D721Med (cell line): Measurements from ENCODE around the gene MYLK2.

ENCODE experiments used
- DNase-seq: peaks from one replicate; pipeline ENCODE4 v3.0.0; 2011; ENCODE audit warnings: low spot score; ENCODE audit not compliant: insufficient read length
- FAIRE-seq: peaks from 2 replicates; lab custom pipeline; 2011; peaks lifted over from hg19 to GRCh38; lab: Jason Lieb, UNC
- TF ChIP-seq, protein P1 (sequence below): IDR thresholded peaks from 2 replicates; pipeline ENCODE4 v1.5.1; 2012; ENCODE audit warnings: mild to moderate bottlenecking, control low read depth; ENCODE audit not compliant: insufficient read depth; ENCODE audit errors: missing control alignments

The MYLK2 gene

DNA sequence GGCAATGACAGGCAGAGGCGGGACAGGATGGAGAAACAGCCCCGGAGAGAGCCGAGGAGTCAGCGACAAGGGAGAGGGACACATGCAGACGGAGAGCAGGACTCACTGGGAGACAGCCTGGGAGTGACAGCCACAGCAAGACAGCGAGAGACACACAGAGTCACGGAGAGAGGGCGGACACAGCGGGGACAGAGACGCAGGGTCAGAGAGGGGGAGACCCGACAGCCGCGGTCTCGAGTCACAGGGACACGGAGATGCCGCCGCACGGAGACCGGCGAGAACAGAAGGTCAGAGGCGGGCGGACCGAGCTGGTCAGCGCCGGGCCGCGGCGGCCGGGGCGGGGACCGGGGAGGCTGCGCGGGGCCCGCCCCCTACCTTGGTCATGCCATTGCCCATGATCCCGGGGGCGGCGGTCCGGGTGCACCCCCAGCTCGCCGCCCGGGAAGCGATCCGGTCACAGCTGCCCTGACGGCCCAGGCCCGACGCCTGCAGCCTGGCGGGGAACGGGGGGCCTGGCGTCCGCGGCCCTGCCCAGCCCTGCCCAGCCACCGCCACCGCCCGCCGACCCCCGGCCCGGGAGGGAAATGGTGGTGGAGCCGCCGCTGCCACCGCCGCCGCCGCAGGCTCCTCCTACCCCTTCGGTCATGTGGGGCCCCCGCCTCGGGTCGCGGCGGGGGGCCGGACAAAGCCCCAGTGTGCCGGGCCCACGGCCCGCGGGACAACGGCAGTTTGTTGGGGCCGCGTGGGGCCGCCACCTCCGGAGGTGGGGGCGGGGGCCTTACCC lies 51.0 kb downstream of the MYLK2 start, which contains the start of the genes DUSP15 and TTLL9:
Gene DUSP15 (minus strand): TSS at position 586 of the 784 bp plus-strand sequence. CDS start 190 bp downstream, at position 396.
Gene TTLL9 (plus strand): TSS at position 693 of the 784 bp plus-strand sequence. CDS start 493 bp downstream, outside the sequence.
- TF ChIP-seq, protein P1, sequence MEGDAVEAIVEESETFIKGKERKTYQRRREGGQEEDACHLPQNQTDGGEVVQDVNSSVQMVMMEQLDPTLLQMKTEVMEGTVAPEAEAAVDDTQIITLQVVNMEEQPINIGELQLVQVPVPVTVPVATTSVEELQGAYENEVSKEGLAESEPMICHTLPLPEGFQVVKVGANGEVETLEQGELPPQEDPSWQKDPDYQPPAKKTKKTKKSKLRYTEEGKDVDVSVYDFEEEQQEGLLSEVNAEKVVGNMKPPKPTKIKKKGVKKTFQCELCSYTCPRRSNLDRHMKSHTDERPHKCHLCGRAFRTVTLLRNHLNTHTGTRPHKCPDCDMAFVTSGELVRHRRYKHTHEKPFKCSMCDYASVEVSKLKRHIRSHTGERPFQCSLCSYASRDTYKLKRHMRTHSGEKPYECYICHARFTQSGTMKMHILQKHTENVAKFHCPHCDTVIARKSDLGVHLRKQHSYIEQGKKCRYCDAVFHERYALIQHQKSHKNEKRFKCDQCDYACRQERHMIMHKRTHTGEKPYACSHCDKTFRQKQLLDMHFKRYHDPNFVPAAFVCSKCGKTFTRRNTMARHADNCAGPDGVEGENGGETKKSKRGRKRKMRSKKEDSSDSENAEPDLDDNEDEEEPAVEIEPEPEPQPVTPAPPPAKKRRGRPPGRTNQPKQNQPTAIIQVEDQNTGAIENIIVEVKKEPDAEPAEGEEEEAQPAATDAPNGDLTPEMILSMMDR, result no peak

DNA sequence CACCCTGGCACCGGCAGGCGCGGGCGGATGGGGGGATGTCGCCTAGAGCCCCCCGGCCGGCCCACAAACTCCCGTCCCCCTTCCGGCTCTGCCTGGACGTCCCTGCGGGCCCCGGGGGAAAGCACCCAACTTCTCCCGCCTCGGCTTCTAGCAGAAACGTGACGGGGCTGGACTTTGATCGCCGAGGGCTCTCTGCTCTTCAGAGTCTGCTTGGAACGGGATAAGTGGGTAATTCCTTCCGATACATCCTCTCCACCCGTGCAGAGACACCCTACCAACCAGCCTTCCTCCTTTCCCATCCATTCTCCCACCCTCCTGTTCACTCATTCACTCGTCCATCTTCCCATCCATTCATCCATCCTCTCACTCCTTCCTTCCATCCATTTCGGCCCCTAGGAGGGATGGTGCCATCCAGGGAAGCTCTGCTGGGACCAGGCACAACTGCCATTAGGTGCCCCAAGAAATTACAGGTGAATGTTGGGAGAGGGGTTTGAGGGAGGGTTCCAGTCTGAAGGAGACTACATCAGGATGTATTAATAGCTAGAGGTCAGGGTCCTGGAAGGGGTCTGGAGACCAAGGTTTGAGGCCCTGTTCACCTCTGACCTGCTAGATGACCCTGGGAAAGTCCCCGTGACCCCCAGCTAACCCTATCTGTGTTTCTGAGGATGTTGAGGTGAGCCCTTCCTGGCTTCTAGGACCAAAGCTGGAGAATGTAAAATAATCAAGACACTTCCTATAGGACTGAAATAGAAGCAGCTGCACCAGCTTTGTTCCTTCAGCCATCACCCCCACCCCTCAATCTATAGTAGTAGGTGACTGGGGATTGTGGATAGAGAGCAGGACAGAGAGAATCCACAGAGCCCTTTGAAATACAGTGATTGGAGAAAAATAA lies 51.8 kb downstream of the MYLK2 start:
- no peak for FAIRE-seq
- no peak for DNase-seq
- TF ChIP-seq, protein P1, result no peak

More for the DNA sequence above, 51.0 kb downstream of the MYLK2 start, which contains the start of the genes DUSP15 and TTLL9:
- peak; percentile 47 for DNase-seq
- FAIRE-seq, result no peak

DNA sequence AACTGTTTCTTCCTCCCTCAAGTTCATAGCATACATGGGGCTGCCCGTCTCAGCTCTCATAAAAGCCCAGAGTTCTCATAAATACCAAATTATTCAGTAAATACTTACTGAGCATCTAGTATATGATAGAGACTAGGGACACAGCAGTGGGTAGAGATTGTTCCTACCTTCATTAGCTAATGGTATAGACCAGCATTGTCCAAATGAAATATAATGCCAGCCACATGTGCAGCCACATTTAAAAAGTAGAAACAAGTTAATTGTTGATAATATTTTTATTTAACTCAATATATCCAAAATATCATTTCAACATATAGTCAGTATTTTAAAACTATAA lies 52.4 kb downstream of the MYLK2 start:
- no peak for FAIRE-seq
- TF ChIP-seq, protein P1, result no peak
- DNase-seq, result no peak

DNA sequence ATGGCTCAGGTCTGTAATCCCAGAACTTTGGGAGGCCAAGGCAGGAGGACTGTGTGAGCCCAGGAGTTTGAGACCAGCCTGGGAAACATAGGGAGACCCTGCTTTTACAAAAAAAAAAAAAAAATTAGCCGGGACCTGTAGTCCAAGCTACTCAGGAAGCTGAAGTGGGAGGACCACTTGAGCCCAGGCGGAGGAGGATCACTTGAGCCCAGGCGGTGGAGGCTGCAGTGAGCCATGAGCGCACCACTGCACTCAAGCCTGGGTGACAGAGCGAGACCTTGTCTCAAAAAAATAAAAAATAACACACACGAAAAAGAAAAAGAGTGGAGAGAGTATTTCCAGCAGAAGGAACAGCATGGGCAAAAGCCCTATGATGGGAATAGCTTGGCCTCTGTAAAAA lies 53.2 kb downstream of the MYLK2 start:
- DNase-seq (no peak), FAIRE-seq (no peak)
- TF ChIP-seq, protein P1, result no peak

DNA sequence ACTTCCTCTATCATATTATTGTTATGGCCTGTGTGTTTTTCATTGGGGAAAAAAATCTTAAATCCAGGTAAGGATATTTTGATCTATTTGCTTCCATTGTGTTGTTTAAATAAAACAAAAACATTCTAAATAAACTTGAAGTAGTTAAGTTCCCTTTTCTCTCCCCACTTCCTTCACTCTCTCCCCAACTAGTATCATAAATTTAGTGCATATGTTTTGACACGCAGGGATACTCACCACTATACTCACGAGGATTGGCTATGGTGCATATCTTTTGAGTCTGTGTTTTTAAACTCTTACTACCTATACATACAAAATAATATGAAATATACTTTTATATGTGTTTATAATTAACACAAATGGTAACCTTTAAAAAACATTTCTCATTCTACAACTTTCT lies 56.5 kb downstream of the MYLK2 start:
- FAIRE-seq (no peak), DNase-seq (no peak)
- TF ChIP-seq, protein P1, result no peak

DNA sequence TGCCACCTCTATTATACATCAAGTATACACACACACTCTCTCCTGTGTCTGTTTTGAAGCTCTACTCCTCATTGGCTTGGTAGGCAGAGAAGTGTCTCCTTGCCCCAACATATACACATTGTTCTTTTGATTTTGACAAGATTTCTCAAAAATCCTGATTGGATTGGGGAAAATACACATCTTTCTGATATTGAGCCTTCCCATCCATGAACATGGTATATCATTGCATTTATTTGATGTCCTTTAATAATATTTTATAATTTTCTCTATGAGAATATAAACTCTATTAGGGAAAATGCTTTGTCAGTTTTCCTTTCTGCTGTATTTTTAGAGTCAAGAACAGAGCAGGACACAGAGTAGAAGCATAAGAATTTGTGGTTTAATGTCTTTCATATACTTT lies 58.5 kb downstream of the MYLK2 start:
- no peak for DNase-seq
- TF ChIP-seq, protein P1, result no peak
- no peak for FAIRE-seq
